IPS-15b (cell line): Measurements from ENCODE around the gene PGAM2.
A peak's percentile ranks its signal among the peaks of the same experiment; 100 is the strongest.

ENCODE experiments used
- H3K27me3 ChIP-seq: one replicate; pipeline ENCODE4 v1.6.1; 2013; ENCODE audit warnings: low read length; ENCODE audit not compliant: control insufficient read depth, insufficient read depth
- H3K36me3 ChIP-seq: one replicate; pipeline ENCODE4 v1.6.1; 2013; ENCODE audit warnings: low read length; ENCODE audit not compliant: control insufficient read depth, insufficient read depth
- H3K4me1 ChIP-seq: one replicate; pipeline ENCODE4 v1.6.1; 2013; ENCODE audit warnings: mild to moderate bottlenecking, low read length; ENCODE audit not compliant: control insufficient read depth, insufficient read depth
- H3K4me3 ChIP-seq: one replicate; pipeline ENCODE4 v1.5.1; 2013; ENCODE audit warnings: low read depth, low read length
- H3K9ac ChIP-seq: one replicate; pipeline ENCODE4 v1.6.1; 2013; ENCODE audit warnings: low read depth, mild to moderate bottlenecking, low read length
- H3K9me3 ChIP-seq: one replicate; pipeline ENCODE4 v1.6.1; 2013; ENCODE audit warnings: mild to moderate bottlenecking, low read length; ENCODE audit not compliant: control insufficient read depth, insufficient read depth

The PGAM2 gene

GRCh38 chr7:44107961-44108767 is 42.8 kb upstream of the PGAM2 start:
- H3K4me3 ChIP-seq: no peak overlapping the region
- H3K27me3 ChIP-seq: peaks cover 15% of the 10 kb centered on the region
- peaks cover 15% of the 10 kb centered on the region for H3K36me3 ChIP-seq
- H3K9me3 ChIP-seq: no peaks in the 10 kb centered on the region
- H3K9ac ChIP-seq: no peak overlapping the region
- H3K4me1 ChIP-seq: no peaks in the 10 kb centered on the region

- peaks cover 20% of the 10 kb centered on the region for H3K27me3 ChIP-seq
- H3K9ac ChIP-seq: no peak overlapping the region
- no peak overlapping the region for H3K4me3 ChIP-seq
- peaks cover 15% of the 10 kb centered on the region for H3K36me3 ChIP-seq
- H3K4me1 ChIP-seq: no peaks in the 10 kb centered on the region
- no peaks in the 10 kb centered on the region for H3K9me3 ChIP-seq
These were observed 42.0 kb upstream of the PGAM2 start for GRCh38 chr7:44107116-44107960.

GRCh38 chr7:44106311-44107065 is 41.1 kb upstream of the PGAM2 start:
- Histone ChIP-seq H3K27me3 (peaks cover 22% of the 10 kb centered on the region), H3K4me1 (no peaks in the 10 kb centered on the region), H3K4me3 (no peak overlapping the region), H3K9me3 (no peaks in the 10 kb centered on the region), H3K9ac (no peak overlapping the region), H3K36me3 (peaks cover 15% of the 10 kb centered on the region)

- Histone ChIP-seq H3K9ac (no peak overlapping the region), H3K27me3 (peaks cover 22% of the 10 kb centered on the region), H3K4me3 (peak overlapping the region; percentile 59), H3K9me3 (no peaks in the 10 kb centered on the region), H3K36me3 (peaks cover 15% of the 10 kb centered on the region), H3K4me1 (no peaks in the 10 kb centered on the region)
These were observed 40.5 kb upstream of the PGAM2 start for GRCh38 chr7:44105832-44106231.

GRCh38 chr7:44104860-44105771 is 39.7 kb upstream of the PGAM2 start:
- H3K4me3 ChIP-seq: peak overlapping the region; percentile 59
- H3K9me3 ChIP-seq: no peaks in the 10 kb centered on the region
- H3K9ac ChIP-seq: no peak overlapping the region
- peaks cover 22% of the 10 kb centered on the region for H3K27me3 ChIP-seq
- H3K36me3 ChIP-seq: peaks cover 12% of the 10 kb centered on the region
- no peaks in the 10 kb centered on the region for H3K4me1 ChIP-seq

GRCh38 chr7:44103923-44104859 is 38.8 kb upstream of the PGAM2 start, which contains the start of gene AEBP1:
AEBP1 (plus strand) TSS chr7:44104345; CDS start chr7:44104666, 321 bp downstream.
- Histone ChIP-seq H3K36me3 (peaks cover 9% of the 10 kb centered on the region), H3K4me1 (no peaks in the 10 kb centered on the region), H3K9me3 (no peaks in the 10 kb centered on the region), H3K4me3 (peak within 1 kb of the TSS; percentile 59), H3K27me3 (peaks cover 22% of the 10 kb centered on the region), H3K9ac (no peak within 1 kb of the TSS)

GRCh38 chr7:44103566-44103922 is 38.2 kb upstream of the PGAM2 start:
- Histone ChIP-seq H3K4me1 (no peaks in the 10 kb centered on the region), H3K9ac (no peak overlapping the region), H3K36me3 (peaks cover 5% of the 10 kb centered on the region), H3K9me3 (no peaks in the 10 kb centered on the region), H3K27me3 (peaks cover 22% of the 10 kb centered on the region), H3K4me3 (peak overlapping the region; percentile 54)

- Histone ChIP-seq H3K36me3 (peaks cover under 1% of the 10 kb centered on the region), H3K9ac (no peak overlapping the region), H3K4me1 (no peaks in the 10 kb centered on the region), H3K9me3 (no peaks in the 10 kb centered on the region), H3K4me3 (no peak overlapping the region), H3K27me3 (peaks cover 22% of the 10 kb centered on the region)
These were observed 37.6 kb upstream of the PGAM2 start for GRCh38 chr7:44102846-44103565.

- H3K36me3 ChIP-seq: no peaks in the 10 kb centered on the region
- H3K4me3 ChIP-seq: no peak overlapping the region
- peaks cover 22% of the 10 kb centered on the region for H3K27me3 ChIP-seq
- H3K9me3 ChIP-seq: no peaks in the 10 kb centered on the region
- H3K9ac ChIP-seq: no peak overlapping the region
- H3K4me1 ChIP-seq: no peaks in the 10 kb centered on the region
These were observed 36.8 kb upstream of the PGAM2 start for GRCh38 chr7:44101966-44102845.
